GM19397 (cell line): ENCODE data around the gene HEXB.
A peak's percentile ranks its signal among the peaks of the same experiment; 100 is the strongest.
"Not testable (repeated sequence)": the region's sequence is repeated elsewhere in the genome, so short reads cannot be mapped to it uniquely, and the experiment has no call there.

Experiments used
- ATAC-seq: cut with Tn5 transposase; IDR thresholded peaks from one replicate; pipeline ENCODE4 v1.9.1; 2021; ENCODE audit warnings: mild to moderate bottlenecking, moderate library complexity; ENCODE audit not compliant: unreplicated experiment

The HEXB gene

GRCh38 chr5:74725331-74725730, 40.3 kb downstream of the HEXB start:
- ATAC-seq: no peak

GRCh38 chr5:74736759-74737158, 51.7 kb downstream of the HEXB start:
- no peak for ATAC-seq

- no peak for ATAC-seq
Observed at GRCh38 chr5:74738406-74738805, 53.4 kb downstream of the HEXB start.

- ATAC-seq: not testable (repeated sequence)
Observed at GRCh38 chr5:74748742-74749141, 63.7 kb downstream of the HEXB start.

- no peak for ATAC-seq
Observed at GRCh38 chr5:74761241-74761640, 76.2 kb downstream of the HEXB start.

- no peak for ATAC-seq
Observed at GRCh38 chr5:74762599-74762998, 77.6 kb downstream of the HEXB start.

GRCh38 chr5:74763504-74763903, 78.5 kb downstream of the HEXB start:
- no peak for ATAC-seq

- ATAC-seq: no peak
Observed at GRCh38 chr5:74765201-74765600, 80.2 kb downstream of the HEXB start.

GRCh38 chr5:74765929-74766328, 80.9 kb downstream of the HEXB start:
- ATAC-seq: no peak

GRCh38 chr5:74766418-74766848, 81.4 kb downstream of the HEXB start:
- ATAC-seq: peak; percentile 26

- ATAC-seq: peak; percentile 89
Observed at GRCh38 chr5:74766849-74767578, 82.0 kb downstream of the HEXB start, which contains the start of the genes GFM2 and NSA2. TSS of gene GFM2 (minus strand) at chr5:74767117. CDS start at chr5:74763742, 3,375 bp downstream. TSS of gene NSA2 (plus strand) at chr5:74767249. CDS start at chr5:74767361, 112 bp downstream.

- peak; percentile 26 for ATAC-seq
Observed at GRCh38 chr5:74767579-74767913, 82.5 kb downstream of the HEXB start.
